Esophagus squamous epithelium (tissue), 5 donors: ENCODE measurements around the gene CAMK1D. TPM values are rescaled to one million over a fixed set of nuclear protein-coding genes. Genes with fewer than 3 reads are reported as not detected.

Experiments
- DNase-seq: peaks from one replicate; lab custom pipeline; 2025; lab: John Stamatoyannopoulos, UW
- H3K27ac ChIP-seq, 4 donors: fragments of 200-600 bp; sonication (generic); one replicate each; pipeline ENCODE4 v1.5.1; 2016 to 2019; ENCODE audit warnings: mild to moderate bottlenecking in 1 of 4
- H3K27me3 ChIP-seq, 4 donors: fragments of 200-600 bp; sonication (generic); 1 replicate in 3 of 4; 2 replicates in 1 of 4; pipeline versions ENCODE4 v1.5.1 to v1.6.0; 2017 to 2021; ENCODE audit warnings: antibody characterized with exemption in 1 of 4
- H3K36me3 ChIP-seq, 3 donors: fragments of 200-600 bp; sonication (generic); one replicate each; pipeline ENCODE4 v1.5.1; 2016 to 2019
- H3K4me1 ChIP-seq, 3 donors: fragments of 200-600 bp; sonication (generic); one replicate each; pipeline ENCODE4 v1.5.1; 2017 to 2019
- H3K4me3 ChIP-seq, 4 donors: fragments of 200-600 bp; sonication (generic); 1 replicate in 3 of 4; 2 replicates in 1 of 4; pipeline ENCODE4 v1.5.1; 2016 to 2019; ENCODE audit warnings: mild to moderate bottlenecking in 2 of 4, moderate library complexity in 1 of 4
- H3K9me3 ChIP-seq, 3 donors: fragments of 200-600 bp; sonication (generic); one replicate each; pipeline ENCODE4 v1.5.1; 2016 to 2019
- POLR2A ChIP-seq, 4 donors: fragments of 450-650 bp; IDR thresholded peaks; one replicate each; pipeline ENCODE4 v1.6.1; 2017; ENCODE audit warnings: antibody characterized with exemption in 4 of 4, mild to moderate bottlenecking in 4 of 4, moderate library complexity in 3 of 4
- WGBS, 2 donors: methylation state at CpG; one replicate each; pipeline ENCODE4 v1.1.5; 2018; 5-methylcytosine and 5-hydroxymethylcytosine counted together
- intact Hi-C: fragments of 100-400 bp; cut with DNase I; formaldehyde crosslinking; loops from one replicate; pipeline ENCODE4 v1.15.0; 2022
- total RNA-seq, 4 donors: library from RNA; depleted of rRNA; stranded (reverse); fragments of >200 nt; gene quantifications; one replicate each; pipeline ENCODE4 v1.1.0, GENCODE V29; 2016
- TF ChIP-seq, protein P1 (sequence below), 6 experiments: fragments of 450-650 bp in 4 of 6; fragments of 200-600 bp in 2 of 6; sonication (generic) in 2 of 6; IDR thresholded peaks; one replicate each; pipeline ENCODE4 v1.5.1; 2016 to 2019; ENCODE audit warnings: antibody characterized with exemption in 6 of 6, mild to moderate bottlenecking in 4 of 6, moderate library complexity in 4 of 6
- donor health status: DM: yes; HTN: yes; CAD: no.

The CAMK1D gene
- total RNA-seq, 4 donors from 2014 or later, result 3.8 to 11.8 (median 9.9) TPM

DNA sequence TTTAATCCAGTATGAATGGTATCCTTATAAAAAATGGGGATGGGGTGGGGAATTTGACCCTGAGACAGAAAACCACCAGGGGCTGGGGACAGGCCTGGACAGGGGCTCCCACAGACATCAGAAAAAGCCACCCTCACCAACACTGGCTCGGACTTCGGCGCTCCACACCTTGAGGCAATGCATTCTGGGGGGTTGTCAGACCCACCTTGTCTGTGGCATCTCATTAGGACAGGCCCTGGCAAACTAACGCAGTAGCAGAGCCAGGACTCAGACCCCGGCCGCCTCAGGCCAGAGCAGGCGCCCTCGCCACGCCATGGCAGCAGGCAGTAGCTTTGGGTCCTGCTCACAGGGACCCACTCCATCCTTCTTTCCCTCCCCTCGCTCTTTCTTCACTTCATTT, 492.1 kb downstream of the CAMK1D start:
- Histone ChIP-seq H3K27ac (peak overlapping the region in 2 of 4 donors; percentile 10 to 12), H3K4me1 (peaks cover 0 to 32% (median 14%) of the 10 kb centered on the region in 3 donors), H3K4me3 (no peak overlapping the region), H3K9me3 (no peaks in the 10 kb centered on the region), H3K27me3 (no peaks in the 10 kb centered on the region), H3K36me3 (no peaks in the 10 kb centered on the region)
- intact Hi-C loops, result no loop called here
- no peak for DNase-seq
- TF ChIP-seq, protein P1, sequence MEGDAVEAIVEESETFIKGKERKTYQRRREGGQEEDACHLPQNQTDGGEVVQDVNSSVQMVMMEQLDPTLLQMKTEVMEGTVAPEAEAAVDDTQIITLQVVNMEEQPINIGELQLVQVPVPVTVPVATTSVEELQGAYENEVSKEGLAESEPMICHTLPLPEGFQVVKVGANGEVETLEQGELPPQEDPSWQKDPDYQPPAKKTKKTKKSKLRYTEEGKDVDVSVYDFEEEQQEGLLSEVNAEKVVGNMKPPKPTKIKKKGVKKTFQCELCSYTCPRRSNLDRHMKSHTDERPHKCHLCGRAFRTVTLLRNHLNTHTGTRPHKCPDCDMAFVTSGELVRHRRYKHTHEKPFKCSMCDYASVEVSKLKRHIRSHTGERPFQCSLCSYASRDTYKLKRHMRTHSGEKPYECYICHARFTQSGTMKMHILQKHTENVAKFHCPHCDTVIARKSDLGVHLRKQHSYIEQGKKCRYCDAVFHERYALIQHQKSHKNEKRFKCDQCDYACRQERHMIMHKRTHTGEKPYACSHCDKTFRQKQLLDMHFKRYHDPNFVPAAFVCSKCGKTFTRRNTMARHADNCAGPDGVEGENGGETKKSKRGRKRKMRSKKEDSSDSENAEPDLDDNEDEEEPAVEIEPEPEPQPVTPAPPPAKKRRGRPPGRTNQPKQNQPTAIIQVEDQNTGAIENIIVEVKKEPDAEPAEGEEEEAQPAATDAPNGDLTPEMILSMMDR (IDR thresholded peaks at IDR 0.05), result no peak
- TF ChIP-seq POLR2A (IDR thresholded peaks at IDR 0.05), result no peak
- 93 to 98% methylated on average over 10 of the region's 10 CpGs for WGBS, 2 donors

DNA sequence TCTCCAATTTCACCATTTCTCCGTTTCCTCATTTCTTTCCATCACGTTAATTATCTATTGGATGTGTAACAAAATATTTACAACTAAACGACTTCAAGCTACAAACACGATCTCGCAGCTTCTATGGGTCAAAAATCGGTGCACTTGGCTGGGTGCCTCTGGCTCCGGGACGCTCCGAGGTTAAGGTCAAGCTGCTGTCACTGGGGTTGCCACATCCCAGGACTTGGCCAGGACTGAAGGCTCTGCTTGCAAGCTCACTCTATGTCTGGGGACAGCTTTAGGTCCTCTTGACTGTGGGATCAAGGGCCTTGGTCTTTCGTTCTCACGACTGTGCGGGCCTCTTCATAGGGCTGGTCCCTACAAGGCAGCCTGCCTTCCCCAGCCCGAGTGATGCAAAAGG, 492.5 kb downstream of the CAMK1D start:
- no peaks in the 10 kb centered on the region for H3K27me3 ChIP-seq
- 59 to 84% methylated on average over 7 to 9 of the region's 13 CpGs for WGBS, 2 donors
- intact Hi-C loops, result no loop called here
- no peaks in the 10 kb centered on the region for H3K9me3 ChIP-seq
- peak overlapping the region in 1 of 4 donors; percentile 12 for H3K27ac ChIP-seq
- H3K36me3 ChIP-seq, result no peaks in the 10 kb centered on the region
- TF ChIP-seq POLR2A (IDR thresholded peaks at IDR 0.05), result no peak
- TF ChIP-seq, protein P1 (IDR thresholded peaks at IDR 0.05), result no peak
- no peak for DNase-seq
- H3K4me3 ChIP-seq, result no peak overlapping the region
- H3K4me1 ChIP-seq, result peaks cover 0 to 32% (median 14%) of the 10 kb centered on the region in 3 donors

DNA sequence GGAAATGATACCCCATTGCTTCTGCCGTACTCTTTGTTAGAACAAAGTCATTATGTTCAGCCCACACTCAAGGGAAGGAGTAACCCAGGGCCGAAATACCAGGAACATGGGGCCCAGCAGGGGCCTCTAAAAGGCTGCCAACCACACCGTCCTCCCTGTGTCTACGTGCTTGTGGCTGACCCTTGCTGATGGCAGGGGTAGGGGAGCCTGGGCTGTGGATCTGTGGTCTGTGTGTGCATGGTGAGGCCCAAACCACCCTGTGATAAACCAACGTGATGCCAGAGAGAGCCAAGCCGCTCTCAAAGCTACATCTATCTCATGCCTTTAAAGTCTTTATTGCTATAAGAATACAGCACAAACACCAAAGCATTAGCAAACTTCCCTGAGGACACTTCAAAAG, 493.0 kb downstream of the CAMK1D start:
- DNase-seq, result no peak
- 78 to 100% methylated on average over 1 to 2 of the region's 6 CpGs for WGBS, 2 donors
- intact Hi-C loops, result no loop called here
- no peaks in the 10 kb centered on the region for H3K27me3 ChIP-seq
- no peak overlapping the region for H3K27ac ChIP-seq
- no peak overlapping the region for H3K4me3 ChIP-seq
- peaks cover 0 to 32% (median 14%) of the 10 kb centered on the region in 3 donors for H3K4me1 ChIP-seq
- no peaks in the 10 kb centered on the region for H3K36me3 ChIP-seq
- no peaks in the 10 kb centered on the region for H3K9me3 ChIP-seq
- TF ChIP-seq, protein P1 (IDR thresholded peaks at IDR 0.05), result no peak
- TF ChIP-seq POLR2A (IDR thresholded peaks at IDR 0.05), result no peak

DNA sequence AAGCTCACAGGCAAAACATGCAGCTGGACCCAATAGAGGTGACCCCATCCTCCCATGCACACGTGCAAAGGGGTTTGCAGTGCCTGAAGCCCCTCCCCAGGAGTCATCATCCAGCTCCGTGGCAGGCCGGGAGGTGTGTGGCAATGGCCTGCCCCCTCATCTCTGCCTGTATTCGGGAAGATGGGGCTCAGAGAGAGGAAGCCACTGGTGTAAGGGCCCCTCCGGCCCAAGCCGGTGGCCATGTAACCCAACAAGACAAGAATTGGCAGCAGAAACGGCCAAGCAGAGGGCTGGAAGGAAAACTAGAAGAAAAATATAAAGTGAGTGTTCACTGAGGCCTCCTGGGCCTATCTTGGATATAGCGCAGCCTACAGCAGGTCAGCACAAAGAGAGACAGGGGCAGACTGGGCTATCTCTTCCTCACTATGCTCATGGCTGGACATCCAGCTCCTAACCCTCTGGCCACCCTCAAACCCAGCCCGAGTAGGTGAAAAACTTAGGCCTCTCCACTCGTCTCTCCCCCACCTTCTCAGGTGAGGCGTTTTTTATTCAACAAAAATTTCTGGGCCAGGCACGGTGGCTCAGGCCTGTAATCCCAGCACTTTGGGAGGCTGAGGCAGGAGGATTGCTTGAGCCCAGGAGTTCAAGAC, 494.1 kb downstream of the CAMK1D start:
- intact Hi-C loops, result no loop called here
- TF ChIP-seq, protein P1 (IDR thresholded peaks at IDR 0.05), result no peak
- no peak for TF ChIP-seq POLR2A (IDR thresholded peaks at IDR 0.05)
- H3K4me3 ChIP-seq, result no peak overlapping the region
- H3K9me3 ChIP-seq, result no peaks in the 10 kb centered on the region
- no peak for DNase-seq
- H3K27ac ChIP-seq, result no peak overlapping the region
- H3K4me1 ChIP-seq, result peaks cover 0 to 32% (median 14%) of the 10 kb centered on the region in 3 donors
- no peaks in the 10 kb centered on the region for H3K27me3 ChIP-seq
- WGBS, 2 donors, result 88 to 94% methylated on average over 7 to 9 of the region's 12 CpGs
- H3K36me3 ChIP-seq, result no peaks in the 10 kb centered on the region

DNA sequence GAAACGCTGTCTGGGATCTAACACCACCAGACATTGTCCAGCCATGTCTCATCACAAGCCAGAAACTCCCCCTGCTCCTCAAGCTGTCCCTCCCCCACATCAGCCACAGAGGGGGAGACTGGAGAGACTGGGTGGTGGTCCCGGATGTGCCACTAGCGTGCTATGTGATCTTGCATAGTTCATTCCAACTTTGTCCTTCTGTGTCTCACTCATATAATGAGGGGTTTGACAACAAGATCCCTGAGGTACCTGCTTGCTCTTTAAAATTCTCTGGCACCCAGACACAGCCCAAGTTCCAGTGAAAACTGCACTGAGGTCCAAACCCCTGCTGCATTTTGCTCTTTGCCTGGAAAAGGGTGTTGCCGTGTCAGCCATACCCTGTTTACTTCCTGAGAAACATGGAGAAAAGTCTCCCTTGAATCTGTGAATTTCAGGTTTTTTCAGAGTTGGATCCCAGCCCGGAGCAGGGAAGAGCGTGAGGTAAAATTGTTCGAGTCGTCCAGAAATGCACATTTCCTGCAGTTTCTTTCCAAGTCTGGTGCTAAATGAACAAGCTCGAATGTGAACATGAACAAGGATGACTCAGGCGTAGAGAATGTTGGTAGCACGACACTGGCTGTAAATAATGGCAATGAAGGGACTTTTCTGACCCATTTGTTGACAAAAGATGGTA, 495.6 kb downstream of the CAMK1D start:
- H3K27me3 ChIP-seq, result no peaks in the 10 kb centered on the region
- peaks cover 7 to 44% (median 25%) of the 10 kb centered on the region in 3 donors for H3K4me1 ChIP-seq
- peak overlapping the region; percentile 35 to 71 (median 60) for H3K27ac ChIP-seq
- TF ChIP-seq, protein P1 (IDR thresholded peaks at IDR 0.05), result no peak
- no peak for TF ChIP-seq POLR2A (IDR thresholded peaks at IDR 0.05)
- 12 to 16% methylated on average over 9 to 10 of the region's 11 CpGs for WGBS, 2 donors
- peak overlapping the region in 2 of 4 donors; percentile 21 to 44 for H3K4me3 ChIP-seq
- H3K9me3 ChIP-seq, result no peaks in the 10 kb centered on the region
- DNase-seq, result no peak
- no peaks in the 10 kb centered on the region for H3K36me3 ChIP-seq
- intact Hi-C loops, result no loop called here
